Body of pancreas (tissue), 4 donors: ENCODE results near the gene APIP. TPM values are rescaled to one million over a fixed set of nuclear protein-coding genes. Genes with fewer than 3 reads are reported as not detected.
A peak's percentile ranks its signal among the peaks of the same experiment; 100 is the strongest.

Source experiments
- ATAC-seq: fragments of 150-250 bp; one replicate; pipeline ENCODE4 v1.9.1; 2016
- DNase-seq, 4 donors: peaks; one replicate each; pipeline ENCODE4 v3.0.0-alpha.2; 2019
- H3K27ac ChIP-seq, 4 donors: fragments of 200-600 bp; sonication (generic); 1 replicate in 3 of 4; 2 replicates in 1 of 4; pipeline versions ENCODE4 v1.5.1 to v1.6.1; 2016 to 2019; ENCODE audit warnings: mild to moderate bottlenecking in 1 of 4, mixed read lengths in 1 of 4, moderate library complexity in 1 of 4
- H3K27me3 ChIP-seq, 2 donors: fragments of 200-600 bp; sonication (generic); one replicate each; pipeline ENCODE4 v1.6.0; 2016; ENCODE audit warnings: mild to moderate bottlenecking in 1 of 2
- H3K36me3 ChIP-seq, 2 donors: fragments of 200-600 bp; sonication (generic); replicated peaks in 1 of 2; 2 replicates each; pipeline ENCODE4 v1.5.1; 2016; ENCODE audit warnings: low read depth in 2 of 2; ENCODE audit not compliant: insufficient read depth in 1 of 2
- H3K4me1 ChIP-seq: fragments of 200-600 bp; sonication (generic); one replicate; pipeline ENCODE4 v1.6.0; 2016
- H3K4me3 ChIP-seq, 2 donors: fragments of 200-600 bp; sonication (generic); 1 replicate in 1 of 2; 2 replicates in 1 of 2; pipeline ENCODE4 v1.5.1; 2016 to 2019
- H3K9me3 ChIP-seq, 3 donors: fragments of 200-600 bp; sonication (generic); 1 replicate in 2 of 3; 2 replicates in 1 of 3; pipeline ENCODE4 v1.5.1; 2016
- CTCF ChIP-seq, 7 experiments: fragments of 450-650 bp in 4 of 7; fragments of 200-600 bp in 3 of 7; sonication (generic) in 3 of 7; IDR thresholded peaks; one replicate each; pipeline ENCODE4 v1.5.1; 2016 to 2019; ENCODE audit warnings: antibody characterized with exemption in 7 of 7
- POLR2A ChIP-seq, 3 donors: fragments of 450-650 bp; IDR thresholded peaks; one replicate each; pipeline ENCODE4 v1.6.1; 2016; ENCODE audit warnings: antibody characterized with exemption in 3 of 3, mild to moderate bottlenecking in 2 of 3
- WGBS, 2 donors: methylation state at CpG; one replicate each; pipeline ENCODE4 v1.1.5; 2017; 5-methylcytosine and 5-hydroxymethylcytosine counted together
- intact Hi-C: fragments of 100-400 bp; cut with DNase I; formaldehyde crosslinking; loops from one replicate; pipeline ENCODE4 v1.15.1; 2023
- total RNA-seq, 2 donors: library from RNA; depleted of rRNA; stranded (reverse); fragments of >200 nt; gene quantifications; one replicate each; pipeline ENCODE4 v1.1.0, GENCODE V29; 2016

The APIP gene
- total RNA-seq = 10 to 100 TPM in 1 of 2 donors, 1 to 10 TPM in 1; 8.9 to 36.8 TPM

- 0% methylated on average over 22 to 75 of the region's 79 CpGs for WGBS, 2 donors
- Histone ChIP-seq H3K27me3 (no peaks in the 10 kb centered on the region), H3K4me3 (peak within 1 kb of the TSS; percentile 91 to 96), H3K4me1 (peaks cover 40% of the 10 kb centered on the region), H3K9me3 (no peaks in the 10 kb centered on the region), H3K36me3 (peaks cover 0 to 1% of the 10 kb centered on the region in 2 donors), H3K27ac (peak within 1 kb of the TSS; percentile 95 to 99 (median 96))
- DNase-seq (peak; percentile 99 to 100 (median 100)), ATAC-seq (peak; percentile 94)
- TF ChIP-seq CTCF (IDR thresholded peaks at IDR 0.05) = peak in 1 of 7 experiments; percentile 2
- peak; percentile 82 to 97 (median 95) for TF ChIP-seq POLR2A (IDR thresholded peaks at IDR 0.05)
- intact Hi-C loops = no loop called here
These were observed at the start of gene APIP, which contains the start of gene PDHX for GRCh38 chr11:34916015-34916842. Gene APIP (minus strand): TSS chr11:34916379. CDS start chr11:34916284, 95 bp downstream. Gene PDHX (plus strand): TSS chr11:34916618. CDS start chr11:34916656, 38 bp downstream.

- H3K36me3 ChIP-seq = peaks cover 4 to 7% of the 10 kb centered on the region in 2 donors
- H3K27me3 ChIP-seq = no peaks in the 10 kb centered on the region
- H3K27ac ChIP-seq = no peak overlapping the region
- H3K4me3 ChIP-seq = no peak overlapping the region
- WGBS, 2 donors = 58 to 68% methylated on average over 3 of the region's 3 CpGs
- peaks cover 3% of the 10 kb centered on the region for H3K4me1 ChIP-seq
- intact Hi-C loops = no loop called here
- DNase-seq (no peak), ATAC-seq (no peak)
- H3K9me3 ChIP-seq = no peaks in the 10 kb centered on the region
- TF ChIP-seq POLR2A (IDR thresholded peaks at IDR 0.05) = no peak
- TF ChIP-seq CTCF (IDR thresholded peaks at IDR 0.05) = no peak
These were observed 48.6 kb upstream of the APIP start for GRCh38 chr11:34964610-34965331.

- no peak for ATAC-seq
- WGBS, 2 donors = 86 to 94% methylated on average over 5 of the region's 5 CpGs
These were observed 47.2 kb upstream of the APIP start for GRCh38 chr11:34963351-34963750.

GRCh38 chr11:34962034-34962433 lies 45.9 kb upstream of the APIP start:
- Histone ChIP-seq H3K4me1 (no peaks in the 10 kb centered on the region), H3K27me3 (no peaks in the 10 kb centered on the region), H3K9me3 (no peaks in the 10 kb centered on the region), H3K36me3 (no peaks in the 10 kb centered on the region), H3K27ac (no peak overlapping the region), H3K4me3 (no peak overlapping the region)
- DNase-seq (no peak), ATAC-seq (no peak)
- intact Hi-C loops = no loop called here
- TF ChIP-seq CTCF (IDR thresholded peaks at IDR 0.05) (no peak), POLR2A (IDR thresholded peaks at IDR 0.05) (no peak)

More at GRCh38 chr11:34963351-34963750, 47.2 kb upstream of the APIP start:
- Histone ChIP-seq H3K27me3 (no peaks in the 10 kb centered on the region), H3K36me3 (peaks cover 0 to 4% of the 10 kb centered on the region in 2 donors), H3K4me3 (no peak overlapping the region), H3K9me3 (no peaks in the 10 kb centered on the region), H3K27ac (no peak overlapping the region), H3K4me1 (no peaks in the 10 kb centered on the region)
- DNase-seq = no peak
- no peak for TF ChIP-seq CTCF (IDR thresholded peaks at IDR 0.05)
- no peak for TF ChIP-seq POLR2A (IDR thresholded peaks at IDR 0.05)
- intact Hi-C loops = no loop called here
